Progenitor cell of endocrine pancreas (in vitro differentiated cells): ENCODE data around the gene PADI6. TPM values are rescaled to one million over a fixed set of nuclear protein-coding genes. Genes with fewer than 3 reads are reported as not detected.
A peak's percentile ranks its signal among the peaks of the same experiment; 100 is the strongest.
"Not testable (repeated sequence)": the region's sequence is repeated elsewhere in the genome, so short reads cannot be mapped to it uniquely, and the experiment has no call there.

ENCODE experiments used
- DNase-seq: peaks from one replicate; pipeline ENCODE4 v3.0.0; 2021; ENCODE audit warnings: low spot score; ENCODE audit not compliant: unreplicated experiment
- H3K27ac Mint-ChIP-seq: 2 replicates; pipeline ENCODE4 v1.8.0; 2021; ENCODE audit warnings: mild to moderate bottlenecking, moderate library complexity, mixed read lengths
- H3K27me3 Mint-ChIP-seq: 2 replicates; pipeline ENCODE4 v1.8.0; 2021; ENCODE audit warnings: mixed read lengths
- H3K36me3 Mint-ChIP-seq: 2 replicates; pipeline ENCODE4 v1.8.0; 2022; ENCODE audit warnings: mixed read lengths; ENCODE audit not compliant: insufficient read depth
- H3K4me1 Mint-ChIP-seq: 2 replicates; pipeline ENCODE4 v1.8.0; 2021; ENCODE audit warnings: low read depth, mixed read lengths
- H3K4me3 Mint-ChIP-seq: 2 replicates; pipeline ENCODE4 v1.8.0; 2021; ENCODE audit warnings: low read depth, mild to moderate bottlenecking, moderate library complexity, mixed read lengths
- H3K9me3 Mint-ChIP-seq: 2 replicates; pipeline ENCODE4 v1.8.0; 2021; ENCODE audit warnings: low read depth, mixed read lengths
- total RNA-seq: library from RNA; stranded (reverse); gene quantifications from 2 replicates; pipeline ENCODE4 v1.2.1, GENCODE V29; 2021
- TF ChIP-seq, protein P1 (sequence below): fragments of 200-600 bp; sonication (generic); IDR thresholded peaks from one replicate; pipeline ENCODE4 v1.5.0; 2021; ENCODE audit warnings: antibody characterized with exemption, mild to moderate bottlenecking; ENCODE audit not compliant: unreplicated experiment

Gene PADI6
- total RNA-seq, 1 donor from 2014 or later = not detected

DNA sequence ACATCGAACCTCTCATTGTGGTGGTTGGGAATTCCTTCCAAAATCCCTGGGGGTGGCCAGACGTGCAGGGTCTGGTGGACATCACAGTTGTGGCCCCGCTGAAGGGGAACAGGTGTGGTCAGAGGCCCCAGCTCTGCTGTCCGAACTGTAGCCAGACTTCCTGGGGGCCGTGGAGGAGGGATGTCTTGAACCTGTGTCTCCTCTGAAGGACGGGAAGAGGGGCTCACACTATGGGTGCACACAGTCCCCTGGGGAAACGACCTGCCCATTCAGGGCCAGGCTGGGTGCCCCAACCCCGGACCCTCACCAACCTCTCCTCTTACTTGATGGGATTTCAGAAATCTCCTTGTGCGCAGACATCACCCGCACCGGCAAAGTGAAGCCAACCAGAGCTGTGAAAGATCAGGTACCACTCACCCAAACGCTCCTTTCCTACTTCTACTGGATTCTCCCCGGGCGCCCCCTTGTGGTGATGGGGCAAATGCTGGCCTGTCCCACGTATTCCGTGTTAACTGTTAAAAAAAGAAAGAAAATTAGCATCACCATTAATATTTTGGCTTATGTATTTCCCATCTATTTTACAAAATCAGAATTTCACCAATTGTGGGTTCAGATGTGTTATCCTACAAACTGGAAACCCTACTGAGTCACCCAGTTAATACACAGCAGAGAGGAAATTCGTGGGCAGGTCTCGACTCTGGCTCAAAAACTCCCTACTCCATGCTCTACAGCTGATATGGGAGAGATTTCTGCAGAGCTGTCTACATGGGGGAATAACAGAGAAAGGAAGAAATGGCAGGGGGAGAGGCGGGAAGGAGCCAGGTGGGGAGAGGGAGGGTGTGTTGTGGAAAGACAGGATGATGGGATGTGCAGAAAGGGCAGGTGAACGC lies 35.9 kb upstream of the PADI6 start:
- H3K4me1 Mint-ChIP-seq = no peaks in the 10 kb centered on the region
- H3K27ac Mint-ChIP-seq = no peak overlapping the region
- TF ChIP-seq, protein P1, sequence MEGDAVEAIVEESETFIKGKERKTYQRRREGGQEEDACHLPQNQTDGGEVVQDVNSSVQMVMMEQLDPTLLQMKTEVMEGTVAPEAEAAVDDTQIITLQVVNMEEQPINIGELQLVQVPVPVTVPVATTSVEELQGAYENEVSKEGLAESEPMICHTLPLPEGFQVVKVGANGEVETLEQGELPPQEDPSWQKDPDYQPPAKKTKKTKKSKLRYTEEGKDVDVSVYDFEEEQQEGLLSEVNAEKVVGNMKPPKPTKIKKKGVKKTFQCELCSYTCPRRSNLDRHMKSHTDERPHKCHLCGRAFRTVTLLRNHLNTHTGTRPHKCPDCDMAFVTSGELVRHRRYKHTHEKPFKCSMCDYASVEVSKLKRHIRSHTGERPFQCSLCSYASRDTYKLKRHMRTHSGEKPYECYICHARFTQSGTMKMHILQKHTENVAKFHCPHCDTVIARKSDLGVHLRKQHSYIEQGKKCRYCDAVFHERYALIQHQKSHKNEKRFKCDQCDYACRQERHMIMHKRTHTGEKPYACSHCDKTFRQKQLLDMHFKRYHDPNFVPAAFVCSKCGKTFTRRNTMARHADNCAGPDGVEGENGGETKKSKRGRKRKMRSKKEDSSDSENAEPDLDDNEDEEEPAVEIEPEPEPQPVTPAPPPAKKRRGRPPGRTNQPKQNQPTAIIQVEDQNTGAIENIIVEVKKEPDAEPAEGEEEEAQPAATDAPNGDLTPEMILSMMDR = peak; percentile 92
- H3K36me3 Mint-ChIP-seq = no peaks in the 10 kb centered on the region
- H3K9me3 Mint-ChIP-seq = no peaks in the 10 kb centered on the region
- H3K27me3 Mint-ChIP-seq = peaks cover 43% of the 10 kb centered on the region
- DNase-seq = peak; percentile 72
- H3K4me3 Mint-ChIP-seq = no peak overlapping the region

DNA sequence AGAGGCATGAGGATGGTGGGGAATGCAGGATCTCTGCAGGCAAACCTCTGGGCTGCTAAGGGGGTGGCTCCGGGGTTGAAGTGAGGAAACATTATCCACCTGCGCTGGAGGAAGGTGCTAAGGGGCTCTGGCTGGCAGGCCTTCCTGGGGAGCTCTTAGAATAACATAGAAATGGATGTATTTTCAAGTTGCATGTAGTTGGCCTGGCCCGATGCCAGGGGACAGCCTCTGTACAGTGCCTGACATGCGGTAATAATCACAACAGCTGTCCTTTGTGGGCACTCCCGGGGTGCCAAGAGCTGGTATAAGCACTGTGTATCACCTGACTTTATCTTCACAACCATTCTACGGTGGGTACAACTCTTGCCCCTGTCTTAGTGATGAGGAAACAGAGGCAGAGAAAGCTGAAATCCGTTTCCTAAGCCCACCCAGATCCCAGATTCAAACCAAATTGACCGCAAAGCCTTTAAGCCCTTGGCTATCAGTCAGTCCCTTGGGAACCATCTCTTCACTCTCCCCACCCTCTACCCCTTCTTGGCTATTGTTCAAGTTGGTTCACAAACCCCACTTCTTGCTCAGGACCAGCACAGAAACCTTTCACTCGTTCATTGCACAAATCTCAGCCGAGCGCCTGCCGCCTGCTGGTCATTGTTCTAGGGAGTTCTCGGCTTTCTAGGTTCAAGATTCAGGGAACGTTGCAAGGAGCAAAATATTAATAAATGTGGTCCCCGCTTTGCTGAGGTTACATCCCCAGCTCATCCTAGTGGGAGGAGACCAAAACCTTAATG lies 33.1 kb upstream of the PADI6 start:
- H3K27me3 Mint-ChIP-seq = peaks cover 37% of the 10 kb centered on the region
- TF ChIP-seq, protein P1 = no peak
- no peak overlapping the region for H3K4me3 Mint-ChIP-seq
- no peak for DNase-seq
- H3K27ac Mint-ChIP-seq = no peak overlapping the region
- no peaks in the 10 kb centered on the region for H3K4me1 Mint-ChIP-seq
- H3K36me3 Mint-ChIP-seq = no peaks in the 10 kb centered on the region
- peaks cover 6% of the 10 kb centered on the region for H3K9me3 Mint-ChIP-seq

DNA sequence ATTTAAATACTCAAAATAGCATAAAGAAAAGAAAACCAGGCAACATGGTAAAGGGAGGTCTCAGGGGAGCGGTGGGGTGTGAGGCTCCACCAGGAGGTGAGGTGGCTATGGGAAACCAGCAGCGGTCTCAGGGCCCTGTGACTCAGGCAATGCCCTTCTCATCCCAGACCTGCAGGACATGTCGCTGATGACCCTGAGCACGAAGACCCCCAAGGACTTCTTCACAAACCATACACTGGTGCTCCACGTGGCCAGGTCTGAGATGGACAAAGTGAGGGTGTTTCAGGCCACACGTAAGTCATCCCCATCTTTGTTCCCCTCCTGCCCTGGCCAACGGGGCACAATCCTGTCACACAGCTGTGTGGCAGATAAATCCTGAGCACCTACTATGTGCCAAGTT lies 32.5 kb upstream of the PADI6 start:
- no peaks in the 10 kb centered on the region for H3K36me3 Mint-ChIP-seq
- no peak for DNase-seq
- H3K9me3 Mint-ChIP-seq = peaks cover 9% of the 10 kb centered on the region
- H3K27me3 Mint-ChIP-seq = peaks cover 39% of the 10 kb centered on the region
- TF ChIP-seq, protein P1 = no peak
- no peak overlapping the region for H3K4me3 Mint-ChIP-seq
- H3K4me1 Mint-ChIP-seq = no peaks in the 10 kb centered on the region
- no peak overlapping the region for H3K27ac Mint-ChIP-seq

DNA sequence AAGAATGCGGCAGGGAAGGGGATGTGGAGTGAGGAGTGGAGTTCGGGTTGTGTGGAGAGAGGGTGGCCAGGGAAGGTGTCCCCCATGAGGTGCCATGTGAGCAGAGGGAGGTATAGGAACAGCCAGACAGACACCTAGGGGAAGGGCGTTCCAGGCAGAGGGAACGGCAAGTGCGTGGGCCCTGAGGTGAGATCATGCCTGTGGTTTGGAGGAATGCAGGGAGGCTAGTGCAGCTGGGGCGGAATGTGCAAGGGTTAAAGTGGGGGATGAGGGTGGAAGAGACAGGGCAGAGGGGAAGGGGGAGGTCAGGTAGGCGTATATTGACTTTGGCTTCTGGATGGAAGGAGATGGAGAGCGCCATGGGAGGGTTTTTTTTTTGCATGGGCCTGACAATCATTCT lies 31.6 kb upstream of the PADI6 start:
- peaks cover 37% of the 10 kb centered on the region for H3K27me3 Mint-ChIP-seq
- no peak overlapping the region for H3K4me3 Mint-ChIP-seq
- H3K4me1 Mint-ChIP-seq = no peaks in the 10 kb centered on the region
- H3K9me3 Mint-ChIP-seq = peaks cover 9% of the 10 kb centered on the region
- TF ChIP-seq, protein P1 = no peak
- no peak overlapping the region for H3K27ac Mint-ChIP-seq
- DNase-seq = no peak
- H3K36me3 Mint-ChIP-seq = no peaks in the 10 kb centered on the region

DNA sequence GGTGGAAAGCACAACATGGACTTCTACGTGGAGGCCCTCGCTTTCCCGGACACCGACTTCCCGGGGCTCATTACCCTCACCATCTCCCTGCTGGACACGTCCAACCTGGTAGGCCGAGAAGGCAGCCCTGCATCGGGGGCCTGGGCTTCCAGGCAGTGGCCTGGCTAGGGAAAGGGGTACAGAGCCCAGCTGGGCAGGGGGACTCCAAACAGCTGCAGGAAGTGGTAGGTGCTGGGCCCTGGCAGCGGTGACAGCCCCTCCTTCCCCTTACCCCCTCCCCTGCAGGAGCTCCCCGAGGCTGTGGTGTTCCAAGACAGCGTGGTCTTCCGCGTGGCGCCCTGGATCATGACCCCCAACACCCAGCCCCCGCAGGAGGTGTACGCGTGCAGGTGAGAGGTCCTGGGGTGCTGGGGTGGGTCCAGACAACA lies 30.0 kb upstream of the PADI6 start:
- Mint-ChIP-seq H3K9me3 (peaks cover 9% of the 10 kb centered on the region), H3K4me3 (no peak overlapping the region), H3K36me3 (no peaks in the 10 kb centered on the region), H3K27ac (no peak overlapping the region), H3K27me3 (peaks cover 24% of the 10 kb centered on the region), H3K4me1 (no peaks in the 10 kb centered on the region)
- no peak for DNase-seq
- TF ChIP-seq, protein P1 = no peak

DNA sequence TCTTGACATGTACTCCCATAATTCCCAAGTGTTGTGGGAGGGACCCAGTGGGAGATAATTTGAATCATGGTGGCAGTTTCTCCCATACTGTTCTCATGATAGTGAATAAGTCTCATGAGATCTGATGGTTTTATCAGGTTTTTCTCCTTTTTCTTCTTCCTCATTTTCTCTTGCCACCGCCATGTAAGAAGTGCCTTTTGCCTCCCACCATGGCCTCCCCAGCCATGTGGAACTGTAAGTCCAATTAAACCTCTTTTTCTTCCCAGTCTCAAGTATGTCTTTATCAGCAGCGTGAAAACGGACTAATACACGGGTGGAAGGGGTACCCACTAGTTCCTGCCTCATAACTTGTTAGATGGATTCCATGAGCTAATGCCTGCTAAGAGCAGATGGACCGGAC lies 26.5 kb upstream of the PADI6 start:
- not testable (repeated sequence) for H3K4me1 Mint-ChIP-seq, DNase-seq, H3K9me3 Mint-ChIP-seq, H3K36me3 Mint-ChIP-seq, H3K4me3 Mint-ChIP-seq, H3K27ac Mint-ChIP-seq
- H3K27me3 Mint-ChIP-seq = peaks cover 10% of the 10 kb centered on the region
